Smooth muscle cell of bladder (primary cell): ENCODE data around the gene POLR3F. TPM values are rescaled to one million over a fixed set of nuclear protein-coding genes. Genes with fewer than 3 reads are reported as not detected.

Experiments used
- total RNA-seq: library from RNA; depleted of rRNA; stranded (reverse); fragments of >200 nt; gene quantifications from 2 replicates; pipeline ENCODE4 v1.2.3, GENCODE V29; 2014

Gene POLR3F, protein sequence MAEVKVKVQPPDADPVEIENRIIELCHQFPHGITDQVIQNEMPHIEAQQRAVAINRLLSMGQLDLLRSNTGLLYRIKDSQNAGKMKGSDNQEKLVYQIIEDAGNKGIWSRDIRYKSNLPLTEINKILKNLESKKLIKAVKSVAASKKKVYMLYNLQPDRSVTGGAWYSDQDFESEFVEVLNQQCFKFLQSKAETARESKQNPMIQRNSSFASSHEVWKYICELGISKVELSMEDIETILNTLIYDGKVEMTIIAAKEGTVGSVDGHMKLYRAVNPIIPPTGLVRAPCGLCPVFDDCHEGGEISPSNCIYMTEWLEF
- total RNA-seq = 10.7 and 10.9 TPM in 2 replicates

DNA sequence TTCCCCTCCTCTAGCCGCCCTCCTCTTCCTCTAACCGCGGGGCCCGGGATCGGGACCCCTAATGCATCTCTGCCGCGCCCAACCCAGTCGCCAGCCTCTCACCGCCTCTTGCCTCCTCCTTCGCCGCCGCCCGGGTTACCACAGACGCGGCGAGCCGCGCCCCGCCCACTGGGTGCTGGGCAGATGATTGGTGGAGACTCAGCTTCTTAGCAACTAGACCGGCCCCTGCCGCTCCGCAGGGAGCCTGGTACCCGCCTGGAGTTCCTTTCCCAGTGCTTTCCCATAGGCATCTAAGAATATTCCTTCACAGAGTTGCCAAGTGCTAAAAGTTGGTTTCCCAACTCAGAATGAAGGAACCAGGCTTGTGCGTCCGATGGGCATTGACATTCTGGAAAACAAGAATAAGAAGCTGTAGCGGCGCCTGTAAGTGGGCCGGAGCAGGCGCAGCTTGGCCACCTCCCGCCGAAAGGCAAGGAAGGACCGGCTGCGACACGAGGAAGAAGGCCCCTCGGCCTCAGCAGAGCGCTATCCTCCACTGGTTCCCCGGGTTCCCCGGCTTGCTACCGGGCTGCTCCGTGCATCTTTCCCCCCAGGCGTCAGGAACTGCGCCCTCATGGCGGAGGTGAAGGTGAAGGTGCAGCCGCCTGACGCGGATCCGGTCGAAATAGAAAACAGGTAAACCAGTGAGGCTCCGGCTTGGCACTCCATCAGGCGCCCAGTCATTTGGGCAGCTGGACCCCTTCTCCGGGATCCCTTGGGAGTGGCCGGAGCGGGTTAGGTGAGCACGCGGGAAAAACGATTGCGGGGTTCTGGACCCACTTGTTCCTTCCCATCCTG is at the start of gene POLR3F, which contains the start of gene DZANK1:
TSS of gene POLR3F (plus strand) at position 497 of the 837 bp plus-strand sequence. CDS start at position 614, 117 bp downstream.
TSS of gene DZANK1 (minus strand) at position 137 of the 837 bp plus-strand sequence. CDS start 1,672 bp downstream, outside the sequence.

DNA sequence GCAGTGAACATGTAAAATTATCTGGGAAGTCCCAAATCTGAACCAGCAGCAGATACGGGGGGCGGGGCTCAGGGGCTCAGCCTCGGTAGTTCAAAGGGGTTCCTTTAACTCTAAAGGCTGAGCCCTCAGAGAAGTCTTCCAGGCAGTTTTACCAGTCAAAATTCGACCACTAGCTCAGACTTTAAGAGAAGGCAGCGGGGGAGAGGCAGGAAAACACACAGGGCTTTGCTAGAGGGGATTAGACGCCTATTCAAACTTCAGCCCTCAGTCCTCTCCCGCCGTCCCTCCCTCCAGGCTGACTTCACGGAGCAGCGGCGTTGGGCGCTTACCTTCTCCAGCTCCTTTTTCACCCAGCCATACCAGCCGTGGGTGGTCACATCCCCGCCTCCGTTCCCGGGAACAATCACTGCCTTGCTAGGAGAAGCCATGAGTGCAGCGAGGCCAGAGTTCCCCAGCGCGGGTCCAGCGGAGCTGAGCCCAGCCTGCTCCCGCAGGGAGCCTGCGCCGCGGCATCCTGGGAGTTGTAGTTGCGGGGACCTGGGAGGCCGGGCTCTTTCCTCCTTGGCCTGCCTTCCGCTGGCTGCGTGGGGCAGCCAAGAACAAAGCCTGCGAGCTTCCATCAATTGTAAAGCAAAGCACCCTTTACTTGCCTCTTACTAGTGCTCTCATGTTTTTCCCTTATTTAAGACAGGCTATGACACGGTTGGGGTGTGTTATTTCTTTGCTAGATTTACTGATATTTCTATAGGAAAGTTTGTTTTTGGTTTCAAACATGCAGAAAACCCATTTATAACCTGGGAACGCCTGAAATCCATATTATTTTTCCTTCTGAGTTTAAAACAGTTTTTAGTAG is 29.8 kb downstream of the POLR3F start, which contains the start of gene RBBP9:
TSS of gene RBBP9 (minus strand) at position 486 of the 853 bp plus-strand sequence. CDS start at position 428, 58 bp downstream.

DNA sequence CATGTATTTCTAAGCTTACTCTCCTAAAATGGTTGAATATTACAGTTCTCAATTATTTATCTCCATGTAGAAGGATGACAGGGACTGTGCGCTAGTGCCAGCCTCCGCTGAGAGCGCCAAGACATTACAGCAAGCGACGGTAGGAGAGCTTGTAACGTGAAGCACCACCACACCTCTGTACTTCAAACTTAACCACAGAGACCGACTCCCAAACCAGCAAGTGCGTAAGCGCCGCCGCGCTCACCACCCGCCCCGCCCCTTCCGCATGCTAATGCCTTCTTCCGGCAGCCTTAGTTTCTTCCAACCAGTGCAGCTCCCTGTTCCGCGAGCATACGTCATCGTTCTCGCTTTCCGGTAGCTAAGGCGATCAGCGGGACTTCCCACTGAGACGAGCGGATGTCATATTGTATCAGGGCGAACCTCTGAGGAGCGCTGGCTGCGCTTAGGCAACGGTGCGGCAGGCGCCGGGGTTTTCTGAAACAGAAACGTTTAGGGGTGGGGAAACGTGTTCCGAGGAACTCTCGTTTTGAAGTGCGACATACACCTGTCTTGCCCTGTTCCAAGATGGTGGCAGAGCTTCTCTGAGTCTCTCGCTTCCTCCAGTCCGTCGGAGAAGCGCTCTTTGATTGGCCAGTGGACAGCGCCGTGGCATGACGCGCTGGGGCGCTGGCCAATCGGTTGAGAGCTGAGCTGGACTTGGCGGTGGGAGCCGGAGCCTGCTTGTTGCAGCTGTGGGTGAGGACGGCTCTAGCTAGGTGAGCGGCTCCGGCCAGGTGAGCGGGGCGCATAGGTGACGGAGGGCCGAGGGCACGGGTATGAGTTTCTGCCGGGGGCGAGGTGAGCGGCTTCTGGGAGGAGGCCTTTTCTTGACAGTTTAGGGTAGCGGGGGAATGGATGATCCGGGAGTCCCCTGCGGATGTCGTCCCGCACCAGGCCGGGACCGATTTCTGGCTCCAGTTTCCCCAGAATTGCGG is 40.3 kb downstream of the POLR3F start, which contains the start of gene SEC23B:
TSS of gene SEC23B (plus strand) at position 723 of the 974 bp plus-strand sequence. CDS start 2,896 bp downstream, outside the sequence.

Other genes starting within 250 kb of the POLR3F start
- gene ZNF133, start 178.9 kb upstream of the POLR3F start, total RNA-seq = 23.8 and 25.3 TPM in 2 replicates
- gene DZANK1, start 360 bp upstream of the POLR3F start, total RNA-seq = 0.83 and 0.85 TPM in 2 replicates
- gene RBBP9, start 29.8 kb downstream of the POLR3F start, total RNA-seq = 9.0 and 9.4 TPM in 2 replicates
- gene SEC23B, start 40.5 kb downstream of the POLR3F start, total RNA-seq = 46.4 and 49.6 TPM in 2 replicates
- gene SMIM26, start 100.0 kb downstream of the POLR3F start, total RNA-seq = 95.9 and 129 TPM in 2 replicates
- gene DTD1, start 120.7 kb downstream of the POLR3F start, total RNA-seq = 54.7 and 84.1 TPM in 2 replicates